Tibial nerve (tissue), 4 donors: ENCODE results near the gene PSIP1. TPM values are rescaled to one million over a fixed set of nuclear protein-coding genes. Genes with fewer than 3 reads are reported as not detected.

Experiments used
- DNase-seq, 2 donors: peaks; one replicate each; pipeline ENCODE4 v3.0.0-alpha.2; 2019; ENCODE audit warnings: low spot score in 2 of 2
- H3K27ac ChIP-seq, 4 donors: fragments of 200-600 bp; sonication (generic) in 3 of 4; one replicate each; pipeline ENCODE4 v1.5.1; 2017 to 2019; ENCODE audit warnings: mild to moderate bottlenecking in 1 of 4
- H3K27me3 ChIP-seq, 2 donors: fragments of 200-600 bp; sonication (generic) in 1 of 2; one replicate each; pipeline versions ENCODE4 v1.5.1 to v1.6.0; 2017 to 2019
- H3K36me3 ChIP-seq, 3 donors: fragments of 200-600 bp; sonication (generic); one replicate each; pipeline ENCODE4 v1.5.1; 2018 to 2019
- H3K4me1 ChIP-seq, 4 donors: fragments of 200-600 bp; sonication (generic) in 3 of 4; one replicate each; pipeline ENCODE4 v1.5.1; 2017 to 2019
- H3K4me3 ChIP-seq, 4 donors: fragments of 200-600 bp; sonication (generic) in 3 of 4; one replicate each; pipeline ENCODE4 v1.5.1; 2017 to 2019; ENCODE audit warnings: mild to moderate bottlenecking in 1 of 4, moderate library complexity in 1 of 4
- H3K9me3 ChIP-seq, 4 donors: fragments of 200-600 bp; sonication (generic) in 3 of 4; one replicate each; pipeline ENCODE4 v1.5.1; 2017 to 2019
- EP300 ChIP-seq, 2 donors: sonication (generic); formaldehyde crosslinking; IDR thresholded peaks; one replicate each; pipeline ENCODE4 v1.6.1; 2017; ENCODE audit warnings: antibody characterized with exemption in 2 of 2, mild to moderate bottlenecking in 1 of 2
- POLR2A ChIP-seq, 2 donors: fragments of 450-650 bp; IDR thresholded peaks; one replicate each; pipeline ENCODE4 v1.6.1; 2017; ENCODE audit warnings: antibody characterized with exemption in 2 of 2, mild to moderate bottlenecking in 2 of 2, moderate library complexity in 2 of 2
- WGBS, 2 donors: methylation state at CpG; one replicate each; pipeline ENCODE4 v1.1.5; 2018; 5-methylcytosine and 5-hydroxymethylcytosine counted together
- total RNA-seq, 4 donors: library from RNA; depleted of rRNA; stranded (reverse); fragments of >200 nt; gene quantifications; one replicate each; pipeline ENCODE4 v1.1.0, GENCODE V29; 2016
- TF ChIP-seq, protein P1 (sequence below), 5 experiments: fragments of 200-600 bp in 3 of 5; fragments of 450-650 bp in 2 of 5; sonication (generic) in 3 of 5; IDR thresholded peaks; one replicate each; pipeline ENCODE4 v1.5.1; 2016 to 2019; ENCODE audit warnings: antibody characterized with exemption in 5 of 5, mild to moderate bottlenecking in 3 of 5, moderate library complexity in 2 of 5

PSIP1 gene
- total RNA-seq, 4 donors from 2014 or later = 57.6 to 121 (median 97.9) TPM

DNA sequence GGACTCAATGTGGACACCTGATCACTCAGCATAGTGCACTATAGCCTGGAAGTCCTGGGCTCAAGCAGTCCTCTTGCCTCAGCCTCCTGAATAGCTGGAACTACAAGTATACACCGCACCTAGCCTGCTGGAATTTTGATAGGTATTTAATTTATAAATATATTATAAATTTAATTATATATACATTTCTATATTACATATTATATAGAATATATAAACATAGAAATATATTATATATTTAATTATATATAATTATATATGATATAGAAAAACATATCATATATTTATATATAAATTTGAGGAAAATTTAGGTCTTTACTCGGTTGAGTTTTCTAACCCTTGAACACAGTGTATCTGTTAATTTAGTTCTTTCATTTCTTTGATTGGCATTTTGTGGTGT, 15.2 kb upstream of the PSIP1 start:
- H3K9me3 ChIP-seq = no peaks in the 10 kb centered on the region
- no peaks in the 10 kb centered on the region for H3K4me1 ChIP-seq
- no peak for DNase-seq
- WGBS, 2 donors = 79 to 98% methylated on average over 2 of the region's 2 CpGs
- no peak overlapping the region for H3K27ac ChIP-seq
- no peak for TF ChIP-seq POLR2A (IDR thresholded peaks at IDR 0.05)
- TF ChIP-seq, protein P1, sequence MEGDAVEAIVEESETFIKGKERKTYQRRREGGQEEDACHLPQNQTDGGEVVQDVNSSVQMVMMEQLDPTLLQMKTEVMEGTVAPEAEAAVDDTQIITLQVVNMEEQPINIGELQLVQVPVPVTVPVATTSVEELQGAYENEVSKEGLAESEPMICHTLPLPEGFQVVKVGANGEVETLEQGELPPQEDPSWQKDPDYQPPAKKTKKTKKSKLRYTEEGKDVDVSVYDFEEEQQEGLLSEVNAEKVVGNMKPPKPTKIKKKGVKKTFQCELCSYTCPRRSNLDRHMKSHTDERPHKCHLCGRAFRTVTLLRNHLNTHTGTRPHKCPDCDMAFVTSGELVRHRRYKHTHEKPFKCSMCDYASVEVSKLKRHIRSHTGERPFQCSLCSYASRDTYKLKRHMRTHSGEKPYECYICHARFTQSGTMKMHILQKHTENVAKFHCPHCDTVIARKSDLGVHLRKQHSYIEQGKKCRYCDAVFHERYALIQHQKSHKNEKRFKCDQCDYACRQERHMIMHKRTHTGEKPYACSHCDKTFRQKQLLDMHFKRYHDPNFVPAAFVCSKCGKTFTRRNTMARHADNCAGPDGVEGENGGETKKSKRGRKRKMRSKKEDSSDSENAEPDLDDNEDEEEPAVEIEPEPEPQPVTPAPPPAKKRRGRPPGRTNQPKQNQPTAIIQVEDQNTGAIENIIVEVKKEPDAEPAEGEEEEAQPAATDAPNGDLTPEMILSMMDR (IDR thresholded peaks at IDR 0.05) = no peak
- no peak for TF ChIP-seq EP300 (IDR thresholded peaks at IDR 0.05)
- no peaks in the 10 kb centered on the region for H3K36me3 ChIP-seq
- no peak overlapping the region for H3K4me3 ChIP-seq
- H3K27me3 ChIP-seq = no peaks in the 10 kb centered on the region

DNA sequence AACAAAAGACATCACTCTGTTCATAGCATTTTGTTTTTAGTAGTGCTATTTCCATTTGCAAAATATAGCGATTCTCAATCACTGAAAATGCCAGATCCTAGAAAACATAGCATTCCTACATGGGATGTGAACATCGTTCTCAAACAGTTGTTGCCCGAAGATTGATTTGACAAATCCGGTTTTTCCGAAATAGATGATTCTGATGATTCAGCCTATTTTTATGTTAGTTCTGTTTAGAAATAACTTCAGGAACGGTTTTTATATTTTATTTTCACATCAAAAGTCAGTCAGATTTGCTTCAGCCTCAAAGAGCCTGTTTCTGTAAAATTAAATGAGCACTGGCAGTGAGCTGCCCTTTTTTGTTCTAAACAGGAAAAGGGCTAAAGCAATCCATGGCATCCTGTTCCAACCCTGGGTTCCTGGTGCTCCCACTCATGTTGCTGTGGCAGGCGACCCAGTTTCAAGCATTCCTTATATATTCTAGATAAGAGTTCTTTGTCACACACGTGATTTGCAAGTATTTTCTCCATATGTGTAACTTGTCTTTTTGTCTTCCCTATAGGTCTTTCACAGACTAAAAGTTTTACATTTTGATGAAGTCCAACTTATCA, 14.2 kb upstream of the PSIP1 start:
- TF ChIP-seq EP300 (IDR thresholded peaks at IDR 0.05) = no peak
- TF ChIP-seq, protein P1 (IDR thresholded peaks at IDR 0.05) = no peak
- TF ChIP-seq POLR2A (IDR thresholded peaks at IDR 0.05) = no peak
- 72 to 73% methylated on average over 8 of the region's 8 CpGs for WGBS, 2 donors
- DNase-seq = no peak
- Histone ChIP-seq H3K4me3 (no peak overlapping the region), H3K27ac (no peak overlapping the region), H3K9me3 (no peaks in the 10 kb centered on the region), H3K36me3 (no peaks in the 10 kb centered on the region), H3K4me1 (no peaks in the 10 kb centered on the region), H3K27me3 (no peaks in the 10 kb centered on the region)

DNA sequence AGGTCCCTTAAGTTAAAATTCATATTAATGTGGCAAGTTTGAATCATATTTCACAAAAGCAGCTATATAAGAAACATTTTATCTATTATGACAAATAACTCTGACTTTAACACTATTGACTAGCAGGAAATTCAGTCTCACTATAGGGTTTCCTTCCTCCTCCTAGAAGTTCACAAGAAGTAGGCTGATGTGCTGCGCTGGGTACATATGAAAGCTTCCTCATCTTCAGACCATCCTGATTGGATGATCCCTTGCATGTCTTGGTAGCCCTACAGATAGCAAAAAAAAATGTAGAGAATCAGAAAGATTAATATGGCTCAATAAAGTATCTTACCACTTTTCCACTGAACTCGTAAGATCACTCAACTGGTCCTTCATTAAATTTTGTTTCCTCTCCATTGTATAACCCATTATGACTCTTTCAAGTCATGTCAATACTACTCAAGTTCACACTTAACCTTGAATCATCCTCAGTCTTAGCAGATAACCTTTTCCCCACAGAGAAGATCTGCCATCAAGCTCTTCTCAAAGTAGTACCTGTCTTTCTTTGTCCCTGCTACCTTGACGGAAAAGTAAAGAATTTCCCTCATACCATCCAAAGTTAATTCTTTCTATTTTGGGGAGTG, 11.5 kb upstream of the PSIP1 start:
- no peaks in the 10 kb centered on the region for H3K36me3 ChIP-seq
- H3K27me3 ChIP-seq = no peaks in the 10 kb centered on the region
- no peaks in the 10 kb centered on the region for H3K9me3 ChIP-seq
- no peaks in the 10 kb centered on the region for H3K4me1 ChIP-seq
- TF ChIP-seq, protein P1 (IDR thresholded peaks at IDR 0.05) = no peak
- TF ChIP-seq POLR2A (IDR thresholded peaks at IDR 0.05) (no peak), EP300 (IDR thresholded peaks at IDR 0.05) (no peak)
- H3K4me3 ChIP-seq = no peak overlapping the region
- no peak for DNase-seq
- no peak overlapping the region for H3K27ac ChIP-seq
- WGBS, 2 donors = 92 to 94% methylated on average over 3 of the region's 3 CpGs

DNA sequence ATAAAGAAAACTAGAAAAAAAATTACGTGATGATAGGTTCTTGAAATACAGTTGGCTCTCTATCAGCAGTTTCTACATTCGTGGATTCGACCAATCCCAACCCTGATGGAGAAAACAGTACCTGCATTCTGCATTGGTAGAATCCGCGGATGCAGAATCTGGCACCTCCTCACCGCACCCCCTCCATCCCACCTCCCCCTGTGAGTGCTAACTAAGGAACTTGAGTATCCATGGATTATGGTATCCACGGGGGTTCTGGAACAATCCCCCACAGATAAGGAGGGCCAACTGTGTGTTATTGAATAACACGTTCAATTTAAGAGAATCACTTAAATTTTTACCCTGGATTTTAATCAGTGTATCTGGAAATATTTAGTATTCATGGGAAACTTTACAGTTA, 10.5 kb upstream of the PSIP1 start:
- Histone ChIP-seq H3K36me3 (no peaks in the 10 kb centered on the region), H3K27ac (no peak overlapping the region), H3K4me3 (no peak overlapping the region), H3K9me3 (no peaks in the 10 kb centered on the region), H3K27me3 (no peaks in the 10 kb centered on the region), H3K4me1 (no peaks in the 10 kb centered on the region)
- no peak for DNase-seq
- WGBS, 2 donors = 75 to 80% methylated on average over 8 of the region's 8 CpGs
- TF ChIP-seq POLR2A (IDR thresholded peaks at IDR 0.05) = no peak
- TF ChIP-seq, protein P1 (IDR thresholded peaks at IDR 0.05) = no peak
- no peak for TF ChIP-seq EP300 (IDR thresholded peaks at IDR 0.05)

DNA sequence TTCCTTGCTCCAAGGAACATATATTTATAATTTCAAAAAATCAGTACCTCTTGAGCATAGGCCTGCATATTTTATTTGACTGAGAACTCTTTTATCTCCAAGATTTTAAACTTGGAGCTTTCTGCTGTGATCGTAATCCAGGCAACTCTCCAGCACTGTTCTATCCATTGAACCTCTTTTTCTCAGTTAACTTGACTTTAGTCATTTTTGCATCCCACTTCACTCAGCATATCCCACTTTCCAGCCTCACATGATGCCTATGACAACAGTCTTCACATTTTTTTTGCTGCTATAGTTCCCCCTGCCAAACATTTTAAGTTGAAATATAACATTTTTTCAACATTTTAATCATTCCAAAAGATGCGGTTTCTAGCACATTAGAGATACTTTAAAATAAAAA, 9.1 kb upstream of the PSIP1 start:
- H3K36me3 ChIP-seq = no peaks in the 10 kb centered on the region
- no peak overlapping the region for H3K27ac ChIP-seq
- no peaks in the 10 kb centered on the region for H3K9me3 ChIP-seq
- no peaks in the 10 kb centered on the region for H3K4me1 ChIP-seq
- no peaks in the 10 kb centered on the region for H3K27me3 ChIP-seq
- no peak for DNase-seq
- TF ChIP-seq, protein P1 (IDR thresholded peaks at IDR 0.05) = no peak
- TF ChIP-seq EP300 (IDR thresholded peaks at IDR 0.05) (no peak), POLR2A (IDR thresholded peaks at IDR 0.05) (no peak)
- H3K4me3 ChIP-seq = no peak overlapping the region
- 62 to 72% methylated on average over 2 of the region's 2 CpGs for WGBS, 2 donors
